ENCODE measurements around the gene OR10H1. TPM values are rescaled to one million over a fixed set of nuclear protein-coding genes. Genes with fewer than 3 reads are reported as not detected.

The OR10H1 gene
- total RNA-seq, 1 donor from 2014 or later = 0.04 TPM

GRCh38 chr19:15769586-15769985 is 45.9 kb downstream of the OR10H1 start:
- Mint-ChIP-seq H3K36me3 (peaks cover 4% of the 10 kb centered on the region), H3K27me3 (ENCODE audit: low read depth) (no peaks in the 10 kb centered on the region), H3K27ac (no peak overlapping the region), H3K9me3 (peaks cover 81% of the 10 kb centered on the region), H3K4me1 (no peaks in the 10 kb centered on the region), H3K4me3 (no peak overlapping the region)
- DNase-seq (ENCODE audit: low spot score in 2 of 2, unreplicated experiment in 2 of 2) = no peak
- TF ChIP-seq CTCF (IDR thresholded peaks at IDR 0.05; ENCODE audit: unreplicated experiment) = no peak

DNA sequence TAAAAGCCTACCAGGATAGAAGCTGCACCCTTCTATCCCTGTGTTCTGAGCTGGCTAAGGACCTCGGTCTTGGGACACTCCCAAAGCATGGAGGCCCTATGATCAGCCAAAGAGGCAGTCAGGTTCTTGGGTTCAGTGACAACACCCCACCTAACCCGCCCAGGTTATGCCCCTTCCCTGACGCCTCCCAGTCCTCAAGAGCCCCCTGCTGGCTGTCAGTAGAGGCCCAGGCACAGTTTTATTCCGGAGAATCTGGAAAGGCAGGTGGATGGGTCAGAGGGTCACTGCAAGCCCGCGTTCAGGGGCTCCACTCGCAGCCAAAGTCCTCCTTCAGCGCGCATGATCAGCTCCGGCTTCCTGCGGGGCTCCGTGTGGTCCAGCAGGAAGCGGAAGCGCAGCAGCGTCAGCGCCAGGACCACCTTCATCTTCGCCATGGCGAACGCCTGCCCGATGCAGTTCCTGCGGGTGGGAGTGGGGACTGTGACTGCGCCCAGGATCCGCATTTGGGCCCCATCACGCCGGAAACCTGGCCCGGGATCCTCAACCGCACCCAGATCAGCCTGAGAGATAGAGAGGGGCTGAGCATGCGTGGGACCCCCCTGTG is 55.4 kb downstream of the OR10H1 start:
- TF ChIP-seq CTCF (IDR thresholded peaks at IDR 0.05; ENCODE audit: unreplicated experiment) = no peak
- no peak overlapping the region for H3K4me3 Mint-ChIP-seq
- no peak for DNase-seq (ENCODE audit: low spot score in 2 of 2, unreplicated experiment in 2 of 2)
- no peaks in the 10 kb centered on the region for H3K36me3 Mint-ChIP-seq
- no peaks in the 10 kb centered on the region for H3K4me1 Mint-ChIP-seq
- no peak overlapping the region for H3K27ac Mint-ChIP-seq
- peaks cover 72% of the 10 kb centered on the region for H3K9me3 Mint-ChIP-seq
- H3K27me3 Mint-ChIP-seq (ENCODE audit: low read depth) = no peaks in the 10 kb centered on the region

DNA sequence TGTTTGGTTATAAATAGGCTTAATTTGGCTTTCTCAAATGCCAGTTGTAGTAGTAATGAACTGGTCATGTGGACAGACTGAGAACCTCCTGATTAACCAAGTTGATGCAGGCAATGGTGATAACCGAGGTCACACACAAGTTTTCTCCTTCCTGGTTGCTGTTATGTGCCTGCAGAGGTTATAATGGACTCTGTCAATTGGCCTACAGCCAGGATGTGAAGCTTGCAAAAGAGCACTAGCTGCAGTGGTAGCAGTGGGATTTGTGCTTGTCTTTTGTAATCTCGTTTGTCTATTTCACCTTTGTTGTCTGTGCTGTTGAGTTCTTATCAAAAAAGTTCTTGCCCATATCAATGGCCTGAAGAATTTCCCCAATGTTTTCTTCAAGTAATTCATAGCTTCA is 57.1 kb downstream of the OR10H1 start:
- Mint-ChIP-seq H3K9me3 (peaks cover 77% of the 10 kb centered on the region), H3K27ac (no peak overlapping the region), H3K4me1 (no peaks in the 10 kb centered on the region), H3K36me3 (no peaks in the 10 kb centered on the region), H3K4me3 (no peak overlapping the region), H3K27me3 (ENCODE audit: low read depth) (no peaks in the 10 kb centered on the region)
- DNase-seq (ENCODE audit: low spot score in 2 of 2, unreplicated experiment in 2 of 2) = no peak
- TF ChIP-seq CTCF (IDR thresholded peaks at IDR 0.05; ENCODE audit: unreplicated experiment) = no peak

Other genes starting within 250 kb of the OR10H1 start
- gene CYP4F8, start 200.4 kb downstream of the OR10H1 start, total RNA-seq = not detected in 3 replicates
- not detected in 3 replicates for gene CYP4F3, start 174.8 kb downstream of the OR10H1 start, total RNA-seq
- gene CYP4F12, start 142.6 kb downstream of the OR10H1 start, total RNA-seq = not detected in 3 replicates
- not detected in 3 replicates for gene OR10H2, start 87.6 kb downstream of the OR10H1 start, total RNA-seq
- not detected in 3 replicates for gene OR10H3, start 77.7 kb downstream of the OR10H1 start, total RNA-seq
- gene OR10H5, start 28.0 kb downstream of the OR10H1 start, total RNA-seq = not detected in 3 replicates
- not detected in 3 replicates for gene CYP4F2, start 82.4 kb upstream of the OR10H1 start, total RNA-seq
- gene CYP4F11, start 118.9 kb upstream of the OR10H1 start, total RNA-seq = not detected in 3 replicates
- gene OR10H4, start 133.3 kb upstream of the OR10H1 start, total RNA-seq = not detected in 3 replicates